Bladder microvascular endothelial cell (primary cell): ENCODE data around the gene NDUFS3. TPM values are rescaled to one million over a fixed set of nuclear protein-coding genes. Genes with fewer than 3 reads are reported as not detected.

ENCODE experiments used
- total RNA-seq: library from RNA; depleted of rRNA; stranded (reverse); fragments of >200 nt; gene quantifications from 2 replicates; pipeline ENCODE4 v1.2.3, GENCODE V29; 2014

NDUFS3 gene
- total RNA-seq = 51.6 and 58.1 TPM in 2 replicates

DNA sequence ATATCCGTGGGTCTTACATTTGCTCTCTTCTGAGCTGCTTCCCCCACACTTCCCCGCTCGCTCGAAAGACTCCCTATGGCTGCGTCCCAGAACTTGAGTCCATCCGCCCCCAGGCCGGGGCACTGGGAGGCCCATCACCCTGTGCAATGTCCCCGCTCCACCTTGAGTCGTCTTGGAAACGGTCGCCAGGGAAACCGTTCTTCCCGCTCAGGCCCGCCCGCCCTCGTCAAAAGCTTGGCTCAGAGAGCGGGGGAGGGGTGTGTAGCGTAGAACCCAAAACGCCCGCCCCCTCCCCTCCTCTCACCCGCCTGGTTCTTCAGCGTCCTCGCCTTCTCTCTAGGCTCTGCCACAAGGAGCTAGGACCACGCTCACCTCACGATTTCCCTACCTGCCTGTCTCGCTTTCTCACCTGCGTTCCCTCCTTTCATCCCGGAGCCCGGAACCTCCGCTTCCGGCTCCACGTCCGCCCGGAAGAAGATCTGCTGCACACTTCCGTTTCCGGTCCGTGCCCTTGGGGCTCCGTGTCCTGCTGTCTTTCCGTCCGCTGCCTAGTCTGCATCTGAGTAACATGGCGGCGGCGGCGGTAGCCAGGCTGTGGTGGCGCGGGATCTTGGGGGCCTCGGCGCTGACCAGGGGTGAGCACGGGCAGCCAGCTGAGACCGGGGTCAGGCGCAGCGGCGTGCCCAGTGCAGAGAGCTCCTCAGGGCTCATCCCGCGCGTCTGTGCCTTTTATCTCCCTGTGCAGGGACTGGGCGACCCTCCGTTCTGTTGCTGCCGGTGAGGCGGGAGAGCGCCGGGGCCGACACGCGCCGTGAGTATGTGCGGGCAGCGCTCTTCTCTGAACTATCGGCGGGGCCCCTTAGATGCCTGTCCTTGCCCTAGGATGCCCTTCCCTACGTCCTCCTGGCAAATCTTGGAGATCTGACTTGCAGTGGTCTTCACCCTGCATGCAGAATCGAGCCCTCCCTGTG lies at the start of gene NDUFS3, which contains the start of gene KBTBD4:
Gene NDUFS3, plus strand, starts transcription at position 551 of the 971 bp plus-strand sequence. Its CDS starts 18 bp downstream, at position 569.
Gene KBTBD4, minus strand, starts transcription at position 447 of the 971 bp plus-strand sequence. Its CDS starts 19 bp downstream, at position 428.

DNA sequence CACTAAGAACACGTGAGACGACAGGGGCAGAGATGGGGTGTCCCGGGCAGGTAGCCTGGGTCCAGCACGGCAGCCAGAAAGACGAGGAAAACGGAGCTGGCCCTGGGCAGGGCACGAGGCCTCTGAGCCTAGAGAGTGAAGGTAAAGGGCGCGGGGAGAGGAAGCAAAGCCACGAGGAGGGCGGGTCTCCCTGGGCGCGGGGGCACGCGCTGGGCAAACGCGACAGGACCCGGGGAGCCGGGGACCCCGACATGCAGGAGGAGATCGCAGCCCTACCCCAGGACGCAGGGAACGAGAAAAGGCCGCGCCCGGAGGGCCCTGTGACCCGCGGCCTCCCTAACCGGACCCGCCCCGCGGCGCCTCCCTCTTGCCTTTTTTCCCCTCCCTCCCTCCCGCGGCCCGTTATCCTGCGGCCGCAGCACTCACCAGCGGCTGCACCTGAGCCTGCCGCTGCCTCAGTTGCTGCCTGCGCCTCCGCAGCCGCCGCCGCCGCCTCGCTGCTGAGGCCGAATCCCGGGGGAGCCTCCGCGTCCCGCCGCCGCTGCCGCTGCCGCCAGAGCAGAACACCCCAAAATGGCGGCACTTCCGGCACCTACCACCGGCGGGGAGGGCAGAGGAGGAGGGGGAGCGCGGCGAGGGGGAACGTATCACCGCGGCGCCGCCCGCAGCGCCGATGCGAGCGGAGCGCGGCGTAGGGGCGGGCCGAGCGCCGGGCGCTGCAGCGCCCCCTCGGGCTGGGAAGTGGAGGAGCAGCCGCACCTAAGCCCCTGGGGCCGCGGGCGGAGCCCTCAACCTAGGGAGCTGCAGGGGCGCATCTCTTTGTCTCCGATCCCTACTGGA lies 26.1 kb upstream of the NDUFS3 start, which contains the start of gene CELF1:
Gene CELF1, minus strand, starts transcription at position 567 of the 840 bp plus-strand sequence. CDS start 53,609 bp downstream, outside the sequence.

DNA sequence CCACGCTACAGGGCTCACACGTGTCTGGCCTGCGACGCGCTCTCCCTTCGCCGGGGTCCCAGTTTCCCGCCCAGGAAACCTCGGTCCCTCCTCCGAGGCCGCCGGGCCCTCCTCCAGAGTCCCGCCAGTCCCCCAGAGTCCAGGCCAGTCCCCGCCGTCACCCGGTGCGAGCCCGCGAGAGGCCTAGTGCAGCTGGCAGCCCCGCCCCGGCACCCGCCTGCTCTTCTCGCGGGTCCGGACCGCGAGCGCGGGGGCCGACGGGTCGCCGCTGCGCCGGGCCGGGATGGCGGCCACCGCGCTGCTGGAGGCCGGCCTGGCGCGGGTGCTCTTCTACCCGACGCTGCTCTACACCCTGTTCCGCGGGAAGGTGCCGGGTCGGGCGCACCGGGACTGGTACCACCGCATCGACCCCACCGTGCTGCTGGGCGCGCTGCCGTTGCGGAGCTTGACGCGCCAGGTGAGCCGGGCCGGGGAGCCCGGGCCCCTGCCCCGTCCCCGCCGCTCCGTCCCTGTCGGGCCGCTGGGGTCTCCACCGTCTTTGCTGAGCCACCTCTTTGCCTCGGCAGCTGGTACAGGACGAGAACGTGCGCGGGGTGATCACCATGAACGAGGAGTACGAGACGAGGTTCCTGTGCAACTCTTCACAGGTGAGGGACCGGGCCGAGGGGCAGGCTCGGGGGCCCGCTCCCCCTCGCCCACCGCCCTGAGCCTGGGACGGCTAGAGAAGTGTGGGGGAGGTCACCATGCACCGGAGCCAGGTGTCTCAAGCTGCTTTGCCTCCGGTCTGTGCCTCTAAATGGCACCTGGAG lies 13.3 kb upstream of the NDUFS3 start, which contains the start of gene PTPMT1:
Gene PTPMT1, plus strand, starts transcription at position 260 of the 809 bp plus-strand sequence. Its CDS starts 24 bp downstream, at position 284.

DNA sequence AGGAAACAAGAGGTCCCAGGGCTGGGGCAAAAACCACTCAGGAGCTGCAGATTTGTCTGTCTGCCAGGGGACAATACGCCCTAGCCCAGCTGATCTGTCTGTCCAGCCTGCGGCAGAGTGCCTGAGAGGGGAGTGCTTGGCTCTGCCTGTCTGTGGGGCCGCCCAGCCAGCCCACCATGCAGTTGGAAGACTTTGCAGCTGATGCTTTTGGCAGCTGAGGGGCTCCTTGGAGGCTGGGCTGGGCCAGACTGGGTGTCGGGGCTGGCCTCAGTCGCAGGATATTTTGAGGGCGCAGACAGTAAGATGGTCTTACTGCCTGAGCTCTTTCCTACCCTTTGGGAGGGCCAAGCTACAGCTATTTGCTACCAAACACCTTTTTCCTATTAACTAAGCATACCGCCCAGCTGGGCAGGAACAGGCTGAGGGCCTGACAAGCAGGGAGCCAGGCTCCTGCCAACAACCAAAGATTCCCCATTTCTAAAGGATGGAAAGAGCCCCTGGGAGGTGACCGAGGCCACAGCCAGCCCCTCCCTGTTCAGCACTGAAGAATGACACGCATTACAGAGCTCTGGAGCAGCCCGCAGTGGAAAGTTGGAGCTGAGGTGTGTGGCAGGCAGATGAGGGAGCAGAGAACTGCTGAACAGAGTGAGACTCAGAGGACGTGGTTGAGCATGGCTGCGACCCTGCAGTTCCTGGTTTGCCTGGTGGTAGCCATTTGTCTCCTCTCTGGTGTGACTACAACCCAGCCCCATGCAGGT lies 7.4 kb downstream of the NDUFS3 start, which contains the start of gene FAM180B:
Gene FAM180B, plus strand, starts transcription at position 581 of the 758 bp plus-strand sequence. Its CDS starts 91 bp downstream, at position 672.

DNA sequence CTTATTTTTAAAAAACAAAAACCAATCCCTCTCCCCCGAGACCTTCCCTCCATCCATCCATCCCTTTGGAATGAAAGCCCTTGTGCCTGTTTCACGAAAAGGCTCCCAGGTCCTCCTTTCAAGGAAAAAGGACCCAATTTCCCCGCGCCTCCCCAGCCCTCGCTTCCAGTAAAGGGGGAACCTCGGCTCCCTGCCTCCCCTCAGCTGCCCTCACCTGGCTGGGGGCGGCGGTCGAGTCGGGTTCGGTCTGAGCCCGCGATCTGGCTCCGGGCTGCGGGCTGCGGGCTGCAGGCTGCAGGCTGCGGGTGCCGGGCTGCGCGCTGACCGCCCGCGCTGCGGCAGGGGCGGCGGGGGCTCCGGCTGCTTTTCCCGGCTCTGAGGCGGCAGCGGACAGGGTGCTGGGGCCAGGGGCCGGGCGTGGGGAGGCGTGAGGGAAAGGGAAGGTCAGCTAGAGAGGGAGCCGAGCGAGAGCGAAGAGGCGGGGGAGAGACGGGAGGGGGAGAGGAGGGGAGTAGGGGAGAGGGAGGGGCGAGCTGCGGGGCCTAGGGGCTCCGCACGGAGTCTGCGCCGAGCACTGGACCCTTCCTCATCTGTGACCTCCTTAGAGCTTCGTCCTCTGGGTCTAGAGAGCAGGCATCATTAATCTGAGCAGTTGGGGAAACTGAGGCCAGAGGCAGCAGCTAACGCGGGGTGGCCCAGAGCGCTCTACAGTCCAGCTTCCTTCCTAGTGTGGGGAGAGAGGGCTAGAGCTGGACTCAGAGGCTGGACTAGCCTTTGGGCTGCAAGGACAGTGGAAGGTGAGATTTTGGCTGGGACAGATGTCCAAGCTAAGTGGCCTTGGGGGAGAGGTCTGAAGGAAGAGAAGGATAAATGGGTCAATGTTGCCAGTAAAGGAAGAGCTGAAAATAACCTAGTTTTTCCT lies 15.3 kb downstream of the NDUFS3 start, which contains the start of gene C1QTNF4:
Gene C1QTNF4, minus strand, starts transcription at position 478 of the 922 bp plus-strand sequence. CDS start 3,601 bp downstream, outside the sequence.

Other genes with a start within 250 kb of the NDUFS3 start
- gene MYBPC3, start 226.4 kb upstream of the NDUFS3 start, total RNA-seq = not detected in 2 replicates
- not detected in 2 replicates for gene SPI1, start 200.5 kb upstream of the NDUFS3 start, total RNA-seq
- 41.8 and 63.9 TPM in 2 replicates for gene SLC39A13, start 170.5 kb upstream of the NDUFS3 start, total RNA-seq
- gene PSMC3, start 152.6 kb upstream of the NDUFS3 start, total RNA-seq = 210 and 222 TPM in 2 replicates
- 0.25 and 0.32 TPM in 2 replicates for gene RAPSN, start 129.9 kb upstream of the NDUFS3 start, total RNA-seq
- gene CELF1, start 25.9 kb upstream of the NDUFS3 start, total RNA-seq = 49.2 and 119 TPM in 2 replicates
- gene PTPMT1, start 13.5 kb upstream of the NDUFS3 start, total RNA-seq = 53.9 and 71.5 TPM in 2 replicates
- gene KBTBD4, start 104 bp upstream of the NDUFS3 start, total RNA-seq = 18.6 and 30.9 TPM in 2 replicates
- not detected in 2 replicates for gene FAM180B, start 7.6 kb downstream of the NDUFS3 start, total RNA-seq
- 0.13 and 0.16 TPM in 2 replicates for gene C1QTNF4, start 15.3 kb downstream of the NDUFS3 start, total RNA-seq
- 50.5 and 141 TPM in 2 replicates for gene MTCH2, start 63.5 kb downstream of the NDUFS3 start, total RNA-seq
- gene AGBL2, start 136.3 kb downstream of the NDUFS3 start, total RNA-seq = 0.31 and 0.32 TPM in 2 replicates
- gene FNBP4, start 188.3 kb downstream of the NDUFS3 start, total RNA-seq = 31.6 and 70.3 TPM in 2 replicates